ENCODE data around the gene SLC9A7. TPM values are rescaled to one million over a fixed set of nuclear protein-coding genes. Genes with fewer than 3 reads are reported as not detected.

Gene SLC9A7
- total RNA-seq, 1 donor from 2014 or later = 1.4 TPM

DNA sequence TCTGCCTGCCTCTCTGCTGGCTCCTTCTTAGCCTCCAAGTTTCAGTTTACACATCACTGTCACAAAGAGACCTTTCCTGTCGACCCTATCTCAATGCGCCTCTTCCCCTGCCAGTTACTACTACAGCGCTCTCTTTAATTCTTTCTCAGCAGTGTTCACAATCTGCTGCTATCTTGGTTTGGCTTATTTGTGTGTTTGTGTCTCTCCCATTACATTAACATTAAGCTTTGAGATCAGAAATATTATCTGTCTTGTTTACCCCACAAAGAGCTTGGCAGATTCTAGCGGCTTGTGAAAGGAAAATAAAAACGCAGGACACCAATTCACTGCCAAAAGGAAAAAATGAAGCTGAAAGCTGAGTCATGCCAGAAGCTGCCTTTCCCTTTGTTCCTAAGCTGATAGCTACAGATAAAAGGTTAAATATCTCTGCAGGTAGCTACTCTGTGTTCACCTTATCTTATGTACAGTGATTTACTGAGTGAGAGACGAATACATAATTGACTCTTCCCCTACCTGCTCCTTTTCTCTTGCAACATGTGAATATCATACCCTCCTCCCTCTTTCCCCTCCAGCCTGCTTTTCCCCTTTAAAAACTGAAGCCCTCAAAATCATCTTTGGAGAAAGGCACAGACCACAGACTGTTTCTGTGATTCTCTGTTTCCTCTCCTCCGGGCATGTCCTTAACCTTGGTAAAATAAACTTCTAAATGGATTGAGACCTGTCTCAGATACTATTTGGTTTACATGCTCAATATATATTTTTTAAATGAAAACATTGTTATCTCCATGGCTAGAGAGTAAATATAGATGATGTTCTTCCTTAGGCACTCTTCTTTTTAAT lies 19.3 kb upstream of the SLC9A7 start:
- Mint-ChIP-seq H3K4me1 (ENCODE audit: unreplicated experiment) (peaks cover 25% of the 10 kb centered on the region), H3K36me3 (ENCODE audit: unreplicated experiment) (no peaks in the 10 kb centered on the region), H3K4me3 (ENCODE audit: unreplicated experiment) (no peak overlapping the region), H3K27me3 (ENCODE audit: unreplicated experiment) (no peaks in the 10 kb centered on the region), H3K9me3 (ENCODE audit: unreplicated experiment) (peaks cover 8% of the 10 kb centered on the region), H3K27ac (ENCODE audit: unreplicated experiment) (peak overlapping the region; percentile 74)
- no peak for DNase-seq (ENCODE audit: extremely low spot score, unreplicated experiment)
- TF ChIP-seq, protein P1, sequence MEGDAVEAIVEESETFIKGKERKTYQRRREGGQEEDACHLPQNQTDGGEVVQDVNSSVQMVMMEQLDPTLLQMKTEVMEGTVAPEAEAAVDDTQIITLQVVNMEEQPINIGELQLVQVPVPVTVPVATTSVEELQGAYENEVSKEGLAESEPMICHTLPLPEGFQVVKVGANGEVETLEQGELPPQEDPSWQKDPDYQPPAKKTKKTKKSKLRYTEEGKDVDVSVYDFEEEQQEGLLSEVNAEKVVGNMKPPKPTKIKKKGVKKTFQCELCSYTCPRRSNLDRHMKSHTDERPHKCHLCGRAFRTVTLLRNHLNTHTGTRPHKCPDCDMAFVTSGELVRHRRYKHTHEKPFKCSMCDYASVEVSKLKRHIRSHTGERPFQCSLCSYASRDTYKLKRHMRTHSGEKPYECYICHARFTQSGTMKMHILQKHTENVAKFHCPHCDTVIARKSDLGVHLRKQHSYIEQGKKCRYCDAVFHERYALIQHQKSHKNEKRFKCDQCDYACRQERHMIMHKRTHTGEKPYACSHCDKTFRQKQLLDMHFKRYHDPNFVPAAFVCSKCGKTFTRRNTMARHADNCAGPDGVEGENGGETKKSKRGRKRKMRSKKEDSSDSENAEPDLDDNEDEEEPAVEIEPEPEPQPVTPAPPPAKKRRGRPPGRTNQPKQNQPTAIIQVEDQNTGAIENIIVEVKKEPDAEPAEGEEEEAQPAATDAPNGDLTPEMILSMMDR (IDR thresholded peaks at IDR 0.05) = no peak

DNA sequence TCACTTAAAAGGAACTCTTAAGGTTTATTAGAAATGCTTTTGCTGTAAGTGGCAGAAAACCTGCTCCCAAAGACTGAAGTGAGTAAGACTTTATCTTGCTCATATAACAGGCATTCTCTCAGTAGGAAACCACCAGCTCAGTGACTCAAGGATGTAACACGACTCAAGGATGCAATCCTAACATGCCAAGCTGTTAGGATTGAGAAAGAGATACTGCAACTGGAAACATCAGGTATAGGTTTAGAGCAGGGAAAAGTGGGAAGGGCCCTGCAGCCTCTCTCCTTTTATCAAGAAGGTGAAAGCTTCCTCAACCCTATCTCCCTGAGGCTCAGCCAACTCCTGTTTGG lies 11.9 kb upstream of the SLC9A7 start:
- H3K4me1 Mint-ChIP-seq (ENCODE audit: unreplicated experiment) = peaks cover 7% of the 10 kb centered on the region
- H3K9me3 Mint-ChIP-seq (ENCODE audit: unreplicated experiment) = peaks cover 15% of the 10 kb centered on the region
- H3K27me3 Mint-ChIP-seq (ENCODE audit: unreplicated experiment) = no peaks in the 10 kb centered on the region
- no peak overlapping the region for H3K4me3 Mint-ChIP-seq (ENCODE audit: unreplicated experiment)
- H3K27ac Mint-ChIP-seq (ENCODE audit: unreplicated experiment) = no peak overlapping the region
- no peak for DNase-seq (ENCODE audit: extremely low spot score, unreplicated experiment)
- TF ChIP-seq, protein P1 (IDR thresholded peaks at IDR 0.05) = no peak
- no peaks in the 10 kb centered on the region for H3K36me3 Mint-ChIP-seq (ENCODE audit: unreplicated experiment)

DNA sequence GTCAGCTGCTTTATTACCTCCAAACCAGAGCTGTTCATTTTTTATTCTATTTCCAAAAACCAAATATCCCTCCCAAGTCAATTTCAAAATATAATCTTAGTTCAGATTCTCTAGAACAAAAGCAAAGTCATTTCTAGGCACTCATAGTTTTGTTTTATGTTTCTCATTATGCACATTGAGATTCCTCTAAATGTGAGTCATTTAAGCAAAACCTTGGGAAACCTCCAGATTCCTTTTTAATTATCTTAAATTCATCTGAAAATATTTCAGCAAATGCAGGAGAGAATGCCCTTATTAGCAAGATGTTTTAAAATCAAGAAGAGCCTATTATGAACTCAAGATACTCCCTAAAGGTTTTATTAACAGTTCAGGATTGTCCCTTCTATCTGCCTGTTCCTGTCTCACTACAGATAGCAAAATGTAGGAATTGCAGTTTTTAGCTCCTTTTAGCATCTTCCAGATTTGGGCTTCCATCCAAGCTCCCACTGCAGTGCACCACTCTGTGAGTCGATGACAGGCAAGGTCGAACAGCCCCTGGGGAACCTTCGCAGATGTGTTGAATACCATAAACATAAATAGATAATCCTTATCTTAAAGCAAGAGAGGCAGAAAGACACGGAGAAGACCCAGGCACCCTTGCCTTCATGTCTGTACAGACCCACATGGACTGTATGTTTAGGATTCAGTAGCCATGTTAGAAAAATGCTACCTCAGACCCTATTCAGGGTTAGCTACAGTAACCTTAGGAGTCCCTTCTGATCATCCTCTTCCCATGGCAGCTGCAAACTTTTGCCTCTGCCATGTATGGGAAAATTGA lies 11.3 kb upstream of the SLC9A7 start:
- no peak overlapping the region for H3K27ac Mint-ChIP-seq (ENCODE audit: unreplicated experiment)
- peaks cover 15% of the 10 kb centered on the region for H3K9me3 Mint-ChIP-seq (ENCODE audit: unreplicated experiment)
- TF ChIP-seq, protein P1 (IDR thresholded peaks at IDR 0.05) = no peak
- no peak overlapping the region for H3K4me3 Mint-ChIP-seq (ENCODE audit: unreplicated experiment)
- H3K27me3 Mint-ChIP-seq (ENCODE audit: unreplicated experiment) = no peaks in the 10 kb centered on the region
- H3K4me1 Mint-ChIP-seq (ENCODE audit: unreplicated experiment) = peaks cover 7% of the 10 kb centered on the region
- H3K36me3 Mint-ChIP-seq (ENCODE audit: unreplicated experiment) = no peaks in the 10 kb centered on the region
- no peak for DNase-seq (ENCODE audit: extremely low spot score, unreplicated experiment)

DNA sequence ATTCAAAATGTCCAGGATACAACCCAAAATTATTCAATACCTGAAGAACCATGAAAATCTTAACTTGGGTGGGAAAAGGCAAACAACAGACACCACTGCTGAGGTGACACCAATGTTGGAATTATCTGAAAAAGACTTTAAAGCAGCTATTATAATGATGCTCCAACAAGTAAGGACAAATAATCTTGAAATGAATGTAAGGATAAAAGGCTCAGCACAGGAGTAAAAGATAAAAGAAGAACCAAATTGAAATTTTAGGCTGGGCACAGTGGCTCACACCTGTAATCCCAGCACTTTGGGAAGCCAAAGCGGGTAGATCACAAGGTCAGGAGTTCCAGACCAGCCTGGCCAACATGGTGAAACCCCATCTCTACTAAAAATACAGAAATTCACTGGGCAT lies 4.0 kb upstream of the SLC9A7 start:
- H3K27me3 Mint-ChIP-seq (ENCODE audit: unreplicated experiment) = no peaks in the 10 kb centered on the region
- no peak overlapping the region for H3K27ac Mint-ChIP-seq (ENCODE audit: unreplicated experiment)
- H3K9me3 Mint-ChIP-seq (ENCODE audit: unreplicated experiment) = peaks cover 21% of the 10 kb centered on the region
- H3K4me1 Mint-ChIP-seq (ENCODE audit: unreplicated experiment) = peaks cover 6% of the 10 kb centered on the region
- TF ChIP-seq, protein P1 (IDR thresholded peaks at IDR 0.05) = no peak
- DNase-seq (ENCODE audit: extremely low spot score, unreplicated experiment) = no peak
- H3K4me3 Mint-ChIP-seq (ENCODE audit: unreplicated experiment) = no peak overlapping the region
- H3K36me3 Mint-ChIP-seq (ENCODE audit: unreplicated experiment) = no peaks in the 10 kb centered on the region

DNA sequence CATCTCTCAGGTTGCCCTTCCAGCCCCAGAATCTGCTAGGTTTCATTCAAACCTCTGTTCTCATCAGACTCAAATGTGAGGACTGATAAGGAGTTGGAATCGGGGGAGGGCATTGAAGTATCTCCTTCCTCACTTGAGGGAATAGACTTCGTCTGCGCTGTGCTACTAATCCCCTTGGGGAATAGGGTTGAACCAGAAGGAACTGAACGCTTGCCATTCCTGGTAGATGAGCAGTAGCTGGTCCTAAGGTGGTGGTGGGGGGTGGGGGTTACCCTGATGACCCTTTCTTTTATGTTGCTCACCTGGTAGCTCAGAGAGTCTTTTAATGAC lies 692 bp upstream of the SLC9A7 start:
- H3K9me3 Mint-ChIP-seq (ENCODE audit: unreplicated experiment) = peaks cover 16% of the 10 kb centered on the region
- H3K36me3 Mint-ChIP-seq (ENCODE audit: unreplicated experiment) = no peaks in the 10 kb centered on the region
- no peaks in the 10 kb centered on the region for H3K27me3 Mint-ChIP-seq (ENCODE audit: unreplicated experiment)
- DNase-seq (ENCODE audit: extremely low spot score, unreplicated experiment) = no peak
- peaks cover 6% of the 10 kb centered on the region for H3K4me1 Mint-ChIP-seq (ENCODE audit: unreplicated experiment)
- H3K4me3 Mint-ChIP-seq (ENCODE audit: unreplicated experiment) = peak overlapping the region; percentile 69
- TF ChIP-seq, protein P1 (IDR thresholded peaks at IDR 0.05) = no peak
- no peak overlapping the region for H3K27ac Mint-ChIP-seq (ENCODE audit: unreplicated experiment)
